NCI-H1048 (cell line): Measurements from ENCODE around the gene PEDS1.
"Not testable (repeated sequence)": the region's sequence is repeated elsewhere in the genome, so short reads cannot be mapped to it uniquely, and the experiment has no call there.

ENCODE experiments used
- DNase-seq: peaks from one replicate; lab custom pipeline; 2025; lab: John Stamatoyannopoulos, UW

The PEDS1 gene

GRCh38 chr20:50112512-50113419 lies 40.8 kb downstream of the PEDS1 start, which contains the start of gene UBE2V1:
UBE2V1 (minus strand) TSS chr20:50113150; CDS start chr20:50113128, 22 bp downstream.
- peak; percentile 35 for DNase-seq

GRCh38 chr20:50111829-50112495 lies 41.6 kb downstream of the PEDS1 start:
- DNase-seq: no peak

- no peak for DNase-seq
Measured at GRCh38 chr20:50111120-50111828, 42.2 kb downstream of the PEDS1 start.

GRCh38 chr20:50110141-50111047 lies 43.1 kb downstream of the PEDS1 start:
- no peak for DNase-seq

GRCh38 chr20:50108556-50109235 lies 44.8 kb downstream of the PEDS1 start:
- DNase-seq: no peak

DNA sequence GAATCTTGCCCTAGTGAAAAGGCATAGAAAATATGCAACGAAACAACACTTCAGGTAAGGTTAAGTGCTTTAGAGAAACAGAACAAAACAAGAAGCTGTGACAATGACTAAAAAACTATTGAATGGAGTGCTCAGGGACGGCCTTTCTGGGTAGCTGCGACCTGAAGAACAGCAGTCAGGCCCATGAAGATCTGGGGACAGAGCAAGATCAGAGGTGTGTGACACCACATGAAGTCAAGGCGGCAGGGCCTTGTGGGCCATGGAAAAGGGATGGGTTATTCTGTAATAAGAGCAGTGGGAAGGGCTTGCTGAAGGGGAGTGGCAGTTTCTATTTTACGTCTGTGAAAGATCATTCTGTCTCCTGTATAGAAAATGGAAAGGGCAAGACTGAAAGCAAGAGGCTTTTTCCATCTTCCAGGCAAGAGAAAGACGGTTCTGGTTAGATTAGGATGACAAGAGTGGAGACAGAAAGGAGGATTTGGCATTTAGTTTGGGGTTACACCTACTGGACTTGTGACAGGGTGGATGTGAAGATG lies 45.7 kb downstream of the PEDS1 start:
- no peak for DNase-seq

DNA sequence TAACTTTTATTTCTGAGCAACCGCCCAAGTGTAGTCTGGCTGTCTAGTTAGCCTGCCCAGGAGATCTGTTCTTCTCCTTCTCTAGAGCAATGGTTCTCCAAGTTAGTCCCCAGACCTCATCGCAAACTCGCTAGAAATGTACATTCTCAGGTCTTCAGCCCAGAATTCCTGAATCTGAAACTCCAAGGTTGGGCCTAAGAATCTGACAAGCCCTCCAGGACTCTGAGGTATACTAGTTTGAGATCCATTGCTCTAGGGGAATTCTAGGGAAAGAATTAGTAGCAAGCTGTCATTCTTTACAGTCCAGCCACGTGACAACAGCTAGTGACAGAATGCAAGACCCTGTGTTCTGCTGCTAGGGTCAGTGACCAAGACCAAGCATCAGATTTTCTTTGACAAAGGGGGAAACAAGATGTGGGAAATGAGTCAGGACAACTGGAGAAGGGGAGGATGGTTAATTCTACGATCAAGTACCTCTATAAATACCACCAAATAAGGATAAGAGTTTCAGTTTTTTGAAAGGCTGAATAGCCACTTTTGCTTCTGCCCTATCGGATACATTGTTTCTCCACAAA lies 46.4 kb downstream of the PEDS1 start:
- DNase-seq: no peak

- not testable (repeated sequence) for DNase-seq
Measured at GRCh38 chr20:50106669-50107068, 46.9 kb downstream of the PEDS1 start.
